Measurements from ENCODE around the gene RPS8.
"Not testable (repeated sequence)": the region's sequence is repeated elsewhere in the genome, so short reads cannot be mapped to it uniquely, and the experiment has no call there.

Gene RPS8

GRCh38 chr1:44820328-44821239 is 45.2 kb downstream of the RPS8 start:
- no peak for DNase-seq (ENCODE audit: low spot score)

GRCh38 chr1:44821240-44821715 is 45.9 kb downstream of the RPS8 start:
- DNase-seq (ENCODE audit: low spot score): peak; percentile 44

- no peak for DNase-seq (ENCODE audit: low spot score)
Observed at GRCh38 chr1:44822131-44822701, 46.9 kb downstream of the RPS8 start.

GRCh38 chr1:44822981-44823451 is 47.7 kb downstream of the RPS8 start:
- DNase-seq (ENCODE audit: low spot score): no peak

GRCh38 chr1:44824392-44824791 is 49.1 kb downstream of the RPS8 start:
- DNase-seq (ENCODE audit: low spot score): not testable (repeated sequence)

GRCh38 chr1:44826375-44827196 is 51.2 kb downstream of the RPS8 start:
- DNase-seq (ENCODE audit: low spot score): no peak

- DNase-seq (ENCODE audit: low spot score): no peak
Observed at GRCh38 chr1:44827197-44828002, 52.1 kb downstream of the RPS8 start.

- DNase-seq (ENCODE audit: low spot score): no peak
Observed at GRCh38 chr1:44828003-44828651, 52.8 kb downstream of the RPS8 start.

Measured in cerebellar cortex (tissue), 1 donor.